Common myeloid progenitor, CD34-positive (primary cell): ENCODE results near the gene ACSS1.

ENCODE experiments used
- CTCF ChIA-PET: fragments of 350-600 bp; sonication (Branson Sonifier 250); formaldehyde crosslinking; loops from one replicate; lab custom pipeline; 2021; ENCODE audit warnings: antibody characterized with exemption; lab: Charles Lee
- POLR2A ChIA-PET: fragments of 350-600 bp; sonication (Branson Sonifier 250); formaldehyde crosslinking; loops from one replicate; lab custom pipeline; 2021; ENCODE audit warnings: antibody characterized with exemption; lab: Charles Lee
- DNase-seq, 3 donors: peaks; one replicate each; pipeline versions ENCODE4 v3.0.0 to v3.0.0-alpha.2; 2013
- H3K27ac ChIP-seq, 2 experiments: 1 replicate in 1 of 2; 2 replicates in 1 of 2; pipeline ENCODE4 v1.7.0; 2013; ENCODE audit warnings: inconsistent platforms in 2 of 2, low read length in 2 of 2, mild to moderate bottlenecking in 2 of 2, low read depth in 1 of 2, moderate library complexity in 1 of 2; ENCODE audit not compliant: severe bottlenecking in 2 of 2, insufficient read depth in 1 of 2, poor library complexity in 1 of 2
- H3K27me3 ChIP-seq, 5 experiments: replicated peaks in 2 of 5; 1 replicate in 3 of 5; 2 replicates in 2 of 5; pipeline versions ENCODE4 v1.6.1 to v1.7.0; 2013; ENCODE audit warnings: low read length in 4 of 5, mild to moderate bottlenecking in 2 of 5, moderate library complexity in 2 of 5, inconsistent platforms in 1 of 5; ENCODE audit not compliant: insufficient read depth in 5 of 5, control insufficient read depth in 4 of 5
- H3K36me3 ChIP-seq, 4 experiments: 1 replicate in 2 of 4; 2 replicates in 2 of 4; pipeline versions ENCODE4 v1.6.1 to v1.7.0; 2013; ENCODE audit warnings: low read length in 3 of 4, control low read depth in 1 of 4, mild to moderate bottlenecking in 1 of 4; ENCODE audit not compliant: control insufficient read depth in 4 of 4, insufficient read depth in 4 of 4
- H3K4me1 ChIP-seq, 4 experiments: 1 replicate in 3 of 4; 2 replicates in 1 of 4; pipeline versions ENCODE4 v1.6.1 to v1.7.1; 2013; ENCODE audit warnings: low read length in 3 of 4, mild to moderate bottlenecking in 3 of 4, control low read depth in 1 of 4, inconsistent platforms in 1 of 4, moderate library complexity in 1 of 4; ENCODE audit not compliant: control insufficient read depth in 4 of 4, insufficient read depth in 4 of 4; ENCODE audit errors: control extremely low read depth in 1 of 4
- H3K4me3 ChIP-seq, 7 experiments: 1 replicate in 4 of 7; 2 replicates in 3 of 7; pipeline versions ENCODE4 v1.5.1 to v1.7.0; 2013; ENCODE audit warnings: mild to moderate bottlenecking in 7 of 7, low read length in 6 of 7, moderate library complexity in 6 of 7, inconsistent platforms in 2 of 7, low read depth in 2 of 7, control low read depth in 1 of 7; ENCODE audit not compliant: insufficient read depth in 4 of 7, control insufficient read depth in 1 of 7; ENCODE audit errors: extremely low read depth in 1 of 7
- H3K9me3 ChIP-seq, 5 experiments: 1 replicate in 4 of 5; 2 replicates in 1 of 5; pipeline versions ENCODE4 v1.6.1 to v1.7.1; 2013; ENCODE audit warnings: low read length in 4 of 5, mild to moderate bottlenecking in 2 of 5, inconsistent platforms in 1 of 5, low read depth in 1 of 5, moderate library complexity in 1 of 5; ENCODE audit not compliant: control insufficient read depth in 4 of 5, insufficient read depth in 2 of 5; ENCODE audit errors: control extremely low read depth in 1 of 5
- WGBS: methylation state at CpG from one replicate; pipeline ENCODE4 v1.1.5; 2013; ENCODE audit not compliant: insufficient coverage; 5-methylcytosine and 5-hydroxymethylcytosine counted together

Gene ACSS1

DNA sequence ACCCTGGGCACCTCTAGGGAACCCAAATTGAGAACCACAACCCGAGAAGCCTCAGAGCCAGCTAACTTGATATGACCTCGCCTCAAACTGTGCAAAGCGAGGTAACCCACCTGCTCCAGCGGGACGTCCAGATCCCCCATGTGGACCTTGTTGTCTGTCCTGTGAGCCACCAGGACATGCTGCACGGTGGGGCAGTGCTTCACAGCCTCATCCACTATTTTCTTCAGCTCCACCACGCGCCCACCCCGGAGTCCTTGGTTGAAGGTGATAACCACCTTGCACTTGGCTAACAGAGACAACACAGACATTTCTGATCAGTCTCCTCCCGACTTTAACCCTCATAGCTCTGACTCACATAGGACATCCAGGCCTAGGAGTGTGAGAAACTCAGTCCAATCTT, 34.6 kb downstream of the ACSS1 start:
- Histone ChIP-seq H3K27ac (no peak overlapping the region), H3K36me3 (peaks cover 8 to 49% (median 36%) of the 10 kb centered on the region in 4 experiments), H3K4me1 (peaks cover 0 to 10% (median 8%) of the 10 kb centered on the region in 4 experiments), H3K4me3 (no peak overlapping the region), H3K9me3 (no peaks in the 10 kb centered on the region), H3K27me3 (no peaks in the 10 kb centered on the region)
- WGBS, result 100% methylated on average over 5 of the region's 10 CpGs
- CTCF ChIA-PET, result interaction anchor here (1.0 to 3.5 kb wide), 4 partner anchors 10 to 29 kb away, joined by 3 to 15 read pairs (median 12); no protein-coding TSS in a partner anchor
- DNase-seq, result no peak
- POLR2A ChIA-PET, result interaction anchor here (0.6 kb wide), 1 partner anchor 200 kb away, joined by 3 read pairs; no protein-coding TSS in a partner anchor

- ChIA-PET CTCF (interaction anchor here (2.8 to 3.5 kb wide), 2 partner anchors 11 to 13 kb away, joined by 13 to 15 read pairs; no protein-coding TSS in a partner anchor), POLR2A (interaction anchor here (0.6 kb wide), 1 partner anchor 201 kb away, joined by 3 read pairs; no protein-coding TSS in a partner anchor)
- peaks cover 11 to 51% (median 40%) of the 10 kb centered on the region in 4 experiments for H3K36me3 ChIP-seq
- H3K27me3 ChIP-seq, result no peaks in the 10 kb centered on the region
- peaks cover 0 to 10% (median 8%) of the 10 kb centered on the region in 4 experiments for H3K4me1 ChIP-seq
- H3K4me3 ChIP-seq, result no peak overlapping the region
- DNase-seq, result no peak
- no peak overlapping the region for H3K27ac ChIP-seq
- no peaks in the 10 kb centered on the region for H3K9me3 ChIP-seq
- WGBS, result 97% methylated on average over 11 of the region's 11 CpGs
Observed at GRCh38 chr20:25022680-25023079, 35.3 kb downstream of the ACSS1 start.

- H3K4me1 ChIP-seq, result peaks cover 0 to 3% (median 3%) of the 10 kb centered on the region in 4 experiments
- no peaks in the 10 kb centered on the region for H3K9me3 ChIP-seq
- no peaks in the 10 kb centered on the region for H3K27me3 ChIP-seq
- H3K4me3 ChIP-seq, result no peak overlapping the region
- WGBS, result 100% methylated on average over 4 of the region's 6 CpGs
- no peak for DNase-seq
- H3K36me3 ChIP-seq, result peaks cover 11 to 64% (median 47%) of the 10 kb centered on the region in 4 experiments
- no peak overlapping the region for H3K27ac ChIP-seq
- ChIA-PET CTCF (interaction anchor here (3.5 kb wide), 1 partner anchor 12 kb away, joined by 13 read pairs; no protein-coding TSS in a partner anchor), POLR2A (no interaction called here)
Observed at GRCh38 chr20:25021336-25021735, 36.6 kb downstream of the ACSS1 start.

GRCh38 chr20:25020901-25021301, 37.0 kb downstream of the ACSS1 start:
- CTCF ChIA-PET, result interaction anchor here (1.1 kb wide), 1 partner anchor 10 kb away, joined by 3 read pairs; no protein-coding TSS in a partner anchor
- POLR2A ChIA-PET, result no interaction called here

GRCh38 chr20:25020345-25020744, 37.6 kb downstream of the ACSS1 start:
- DNase-seq, result no peak
- Histone ChIP-seq H3K27me3 (no peaks in the 10 kb centered on the region), H3K9me3 (no peaks in the 10 kb centered on the region), H3K36me3 (peaks cover 14 to 67% (median 51%) of the 10 kb centered on the region in 4 experiments), H3K4me3 (no peak overlapping the region), H3K27ac (no peak overlapping the region), H3K4me1 (no peaks in the 10 kb centered on the region)
- CTCF ChIA-PET, result interaction anchor here (1.1 to 1.3 kb wide), 2 partner anchors 11 to 43 kb away, joined by 3 read pairs; no protein-coding TSS in a partner anchor
- POLR2A ChIA-PET, result interaction anchor here (0.7 kb wide), 1 partner anchor 11 kb away, joined by 3 read pairs; no protein-coding TSS in a partner anchor
- 100% methylated on average over 4 of the region's 5 CpGs for WGBS

More at GRCh38 chr20:25020901-25021301, 37.0 kb downstream of the ACSS1 start:
- no peaks in the 10 kb centered on the region for H3K27me3 ChIP-seq
- no peak for DNase-seq
- H3K36me3 ChIP-seq, result peaks cover 11 to 62% (median 51%) of the 10 kb centered on the region in 4 experiments
- no peak overlapping the region for H3K27ac ChIP-seq
- no peak overlapping the region for H3K4me3 ChIP-seq
- 94% methylated on average over 5 of the region's 6 CpGs for WGBS
- H3K4me1 ChIP-seq, result no peaks in the 10 kb centered on the region
- no peaks in the 10 kb centered on the region for H3K9me3 ChIP-seq

- 96% methylated on average over 15 of the region's 16 CpGs for WGBS
- no peaks in the 10 kb centered on the region for H3K4me1 ChIP-seq
- no peak overlapping the region for H3K27ac ChIP-seq
- peaks cover 11 to 68% (median 51%) of the 10 kb centered on the region in 4 experiments for H3K36me3 ChIP-seq
- ChIA-PET CTCF (interaction anchor here (1.1 to 1.5 kb wide), 3 partner anchors 12 to 43 kb away, joined by 3 read pairs; no protein-coding TSS in a partner anchor), POLR2A (interaction anchor here (0.7 kb wide), 1 partner anchor 12 kb away, joined by 3 read pairs; no protein-coding TSS in a partner anchor)
- no peaks in the 10 kb centered on the region for H3K27me3 ChIP-seq
- H3K9me3 ChIP-seq, result no peaks in the 10 kb centered on the region
- no peak for DNase-seq
- H3K4me3 ChIP-seq, result no peak overlapping the region
Observed at GRCh38 chr20:25019381-25020155, 38.4 kb downstream of the ACSS1 start.
